Testis (tissue), 2 donors: ENCODE data around the gene MYH9.

Experiments used
- CTCF ChIP-seq, 3 experiments: fragments of 450-650 bp in 2 of 3; fragments of 200-600 bp in 1 of 3; sonication (generic) in 1 of 3; IDR thresholded peaks; one replicate each; pipeline ENCODE4 v1.5.1; 2016 to 2019; ENCODE audit warnings: antibody characterized with exemption in 3 of 3, mild to moderate bottlenecking in 2 of 3, moderate library complexity in 1 of 3
- POLR2A ChIP-seq: fragments of 450-650 bp; IDR thresholded peaks from one replicate; pipeline ENCODE4 v1.6.1; 2017; ENCODE audit warnings: antibody characterized with exemption, mild to moderate bottlenecking, moderate library complexity

GRCh38 chr22:36349726-36350125 is 38.0 kb downstream of the MYH9 start:
- TF ChIP-seq POLR2A (no peak), CTCF (IDR thresholded peaks at IDR 0.05) (no peak)
